HG02852 (cell line): ENCODE results near the gene TTC12.

Experiments used
- ATAC-seq: cut with Tn5 transposase; IDR thresholded peaks from one replicate; pipeline ENCODE4 v1.9.1; 2021; ENCODE audit warnings: mild to moderate bottlenecking, moderate library complexity; ENCODE audit not compliant: unreplicated experiment

Gene TTC12

DNA sequence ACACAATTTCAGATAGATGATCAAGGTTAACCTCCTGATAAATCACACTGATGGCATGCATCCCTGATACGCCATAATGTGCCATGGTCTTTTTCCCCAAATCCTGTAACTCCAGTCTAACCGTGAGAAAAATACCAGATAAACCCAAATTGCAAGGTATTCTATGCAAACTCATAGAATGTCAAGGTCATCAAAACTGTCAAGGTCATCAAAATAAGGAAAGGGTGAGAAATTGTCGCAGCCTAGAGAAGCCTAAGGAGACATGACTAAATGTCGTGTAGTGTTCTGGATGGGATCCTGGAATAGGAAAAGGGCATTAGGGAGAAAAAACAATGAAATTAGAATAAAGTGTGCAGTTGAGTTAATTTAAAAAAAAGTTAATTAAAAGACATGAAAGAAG is 4.7 kb downstream of the TTC12 start:
- no peak for ATAC-seq

DNA sequence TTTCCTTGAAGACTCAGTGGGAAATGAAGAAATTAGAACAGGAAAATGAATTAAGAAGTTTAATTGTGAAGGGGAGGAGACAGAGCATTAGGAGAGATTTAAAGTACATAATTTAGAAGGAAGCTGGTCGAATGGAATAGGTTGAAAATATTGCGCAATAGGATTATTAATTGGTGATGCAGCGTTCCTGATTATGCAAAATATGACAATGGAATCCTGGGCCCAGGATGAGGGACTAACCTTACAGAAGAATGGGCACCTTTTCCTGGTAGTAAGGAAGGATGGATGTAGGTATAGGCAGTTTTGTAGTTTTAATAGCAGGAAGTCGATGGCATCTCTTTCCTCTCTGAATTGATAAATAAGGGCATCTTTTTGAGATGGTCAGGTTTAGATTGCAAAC is 7.8 kb downstream of the TTC12 start:
- no peak for ATAC-seq

DNA sequence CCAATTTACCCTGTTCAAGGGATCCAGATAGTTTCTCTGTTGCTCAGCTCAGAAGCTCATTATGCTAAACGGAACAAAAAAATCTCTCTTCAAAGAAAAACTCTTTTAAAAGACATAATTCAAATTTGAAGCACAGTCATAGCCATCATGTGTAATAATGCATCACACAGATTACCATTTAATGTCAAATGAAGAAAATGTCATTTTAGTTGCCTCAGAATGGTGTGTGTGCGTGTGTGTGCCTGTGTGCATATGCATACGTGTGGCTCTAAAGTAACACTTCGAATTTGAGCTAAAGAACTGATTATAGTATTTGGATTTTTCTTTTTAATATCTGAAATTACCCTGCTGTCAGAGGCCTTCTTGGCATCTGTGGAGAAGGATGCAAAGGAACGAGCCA is 9.9 kb downstream of the TTC12 start:
- ATAC-seq = no peak

GRCh38 chr11:113329725-113330124 is 15.3 kb downstream of the TTC12 start:
- no peak for ATAC-seq

DNA sequence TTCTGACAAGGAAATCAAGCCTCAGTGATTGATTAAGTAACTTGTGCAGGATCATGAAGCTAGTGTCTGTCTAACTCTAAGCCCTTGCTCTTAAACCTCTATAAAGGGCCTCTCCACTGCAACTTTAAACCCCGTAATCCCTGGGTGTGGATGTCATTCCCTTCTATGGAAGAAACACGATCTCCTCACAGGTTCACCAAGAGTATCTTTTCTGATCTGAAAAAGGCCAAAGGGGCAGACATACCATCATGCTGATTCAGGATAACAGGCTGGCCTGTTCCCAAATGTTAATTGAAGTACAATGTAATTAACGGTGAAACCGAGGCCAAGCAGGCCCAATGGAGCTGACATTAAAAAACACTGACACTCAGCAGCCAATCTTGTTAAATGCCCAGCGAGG is 17.1 kb downstream of the TTC12 start:
- no peak for ATAC-seq

DNA sequence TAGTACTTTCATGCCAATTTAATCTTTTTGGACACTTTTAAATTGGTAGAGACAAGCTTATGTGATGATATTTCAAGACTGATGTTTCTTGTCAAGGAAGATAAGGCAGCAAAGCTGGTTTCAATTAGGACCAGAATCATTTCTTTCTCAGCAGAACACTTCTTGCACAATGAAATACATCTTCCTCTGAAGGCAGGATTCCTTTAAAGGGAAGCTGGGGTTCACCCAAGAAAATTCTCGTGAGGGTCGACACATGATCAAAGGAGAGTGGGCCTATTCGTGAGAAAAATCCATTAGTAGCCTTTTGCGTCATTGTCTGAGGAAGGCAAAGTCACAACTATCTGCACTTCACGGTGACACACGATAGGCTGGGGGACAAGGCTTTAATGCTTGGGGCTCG is 17.6 kb downstream of the TTC12 start:
- no peak for ATAC-seq

DNA sequence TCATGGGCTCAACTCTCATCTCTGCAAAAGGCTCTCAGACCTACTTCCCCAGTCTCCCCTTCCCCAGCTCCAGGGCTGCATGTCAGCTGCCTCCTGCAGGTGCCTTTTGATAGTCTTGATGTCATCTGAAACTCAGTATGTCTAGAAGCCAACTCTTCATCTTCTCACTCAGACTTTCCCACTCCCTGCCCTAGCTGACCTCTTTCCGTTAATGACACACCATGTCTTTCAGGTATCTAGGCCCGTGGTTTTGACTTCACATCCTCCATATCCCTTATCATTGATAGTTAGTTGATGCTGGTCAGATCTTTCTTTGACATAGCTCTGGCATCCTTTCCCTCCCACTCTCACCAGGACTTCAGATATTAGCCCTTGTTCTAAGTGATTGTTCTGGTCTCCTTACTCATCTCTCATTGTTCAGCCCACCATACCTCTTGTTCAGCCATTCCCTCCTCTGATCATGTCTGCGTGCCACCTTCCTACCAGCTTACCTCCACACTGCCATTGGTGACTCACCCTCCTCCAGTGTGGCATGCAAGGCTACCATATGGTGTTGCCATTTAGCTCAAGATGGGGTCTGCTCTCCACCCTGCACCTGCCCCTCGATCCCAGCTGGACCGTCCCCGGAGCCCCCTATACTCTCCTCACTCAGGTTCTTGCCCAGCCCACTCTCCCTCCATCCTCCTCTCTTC is 18.4 kb downstream of the TTC12 start:
- ATAC-seq = no peak

- peak; percentile 81 for ATAC-seq
Measured at GRCh38 chr11:113334183-113334582, 19.8 kb downstream of the TTC12 start.

GRCh38 chr11:113338730-113339129 is 24.3 kb downstream of the TTC12 start:
- ATAC-seq = no peak

- ATAC-seq = no peak
Measured at GRCh38 chr11:113339929-113340589, 25.7 kb downstream of the TTC12 start.

DNA sequence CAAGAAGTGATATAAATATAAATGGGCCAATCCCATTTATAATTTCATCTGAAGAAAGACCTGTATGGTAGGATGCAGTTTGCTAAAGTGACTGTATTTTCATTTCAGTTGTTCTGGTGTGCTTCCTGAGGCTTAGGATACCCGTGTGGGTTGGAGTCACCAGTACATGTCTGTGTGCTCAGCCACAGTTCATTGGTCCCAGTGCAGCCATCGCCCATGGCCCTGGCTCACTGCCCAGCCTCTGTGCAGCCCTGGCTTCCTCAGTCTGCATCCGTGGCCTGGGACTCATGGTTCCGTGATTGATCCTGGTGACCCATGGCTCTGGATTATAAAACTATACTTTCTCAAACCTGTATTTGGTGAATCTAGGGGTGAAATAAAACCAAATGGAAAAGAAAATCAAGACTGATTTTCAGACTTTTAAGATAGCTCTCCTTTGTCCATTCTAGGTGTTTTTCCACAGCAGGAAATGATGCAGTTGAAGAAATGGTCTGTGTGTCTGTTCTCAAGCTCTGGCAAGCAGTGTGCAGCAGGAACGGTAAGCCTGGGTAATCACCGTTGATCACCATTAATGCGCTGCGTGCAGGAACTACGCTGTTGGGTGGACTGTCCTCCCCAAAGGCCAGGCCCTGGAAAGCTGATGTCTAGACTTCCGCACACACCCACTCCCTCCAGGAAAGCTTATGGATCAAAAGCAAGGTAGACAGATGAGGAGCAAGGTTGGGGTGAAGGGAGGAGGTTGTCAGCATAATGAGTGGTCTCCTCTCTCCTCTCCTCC is 27.2 kb downstream of the TTC12 start:
- ATAC-seq = no peak

DNA sequence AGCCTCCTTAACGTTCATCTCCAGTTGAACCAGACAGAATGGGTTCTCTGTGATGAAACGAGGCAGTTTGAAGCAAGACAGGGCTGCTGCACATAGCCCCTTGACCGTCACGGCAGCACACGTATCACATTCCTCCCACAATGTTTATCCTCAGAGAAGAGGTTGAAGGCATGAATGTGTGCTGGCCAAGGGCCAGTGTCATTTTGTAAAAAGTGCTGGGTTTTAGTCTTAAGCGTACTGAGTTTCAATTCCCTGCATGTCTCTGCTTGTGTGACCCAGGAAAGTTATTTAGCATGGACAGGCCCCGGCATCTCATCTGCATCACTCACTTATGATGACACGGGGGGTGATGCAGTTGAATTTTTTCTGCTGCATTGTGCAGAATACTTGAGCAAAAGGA is 31.6 kb downstream of the TTC12 start:
- no peak for ATAC-seq

GRCh38 chr11:113349528-113349927 is 35.1 kb downstream of the TTC12 start:
- no peak for ATAC-seq

- no peak for ATAC-seq
Measured at GRCh38 chr11:113350336-113351067, 36.1 kb downstream of the TTC12 start.

DNA sequence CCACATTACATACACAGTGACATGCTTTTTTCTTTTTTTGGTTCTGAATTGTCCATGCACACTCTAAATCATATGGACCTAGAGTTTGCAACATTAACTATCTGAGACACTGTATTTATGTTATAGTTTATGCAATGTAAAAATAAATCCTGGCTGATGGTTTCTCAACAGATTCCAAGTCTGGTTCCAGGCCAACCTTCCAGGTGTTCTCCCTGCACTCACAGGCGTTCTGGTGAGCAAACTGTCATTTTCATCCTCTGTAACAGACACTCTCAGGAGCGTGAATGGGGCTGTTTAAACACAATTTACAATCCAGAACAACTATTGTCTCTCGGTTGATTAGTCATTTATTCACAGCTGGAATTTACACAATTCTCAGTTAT is 36.7 kb downstream of the TTC12 start:
- ATAC-seq = no peak

GRCh38 chr11:113351480-113351879 is 37.1 kb downstream of the TTC12 start:
- no peak for ATAC-seq

- ATAC-seq = no peak
Measured at GRCh38 chr11:113356203-113356602, 41.8 kb downstream of the TTC12 start.

DNA sequence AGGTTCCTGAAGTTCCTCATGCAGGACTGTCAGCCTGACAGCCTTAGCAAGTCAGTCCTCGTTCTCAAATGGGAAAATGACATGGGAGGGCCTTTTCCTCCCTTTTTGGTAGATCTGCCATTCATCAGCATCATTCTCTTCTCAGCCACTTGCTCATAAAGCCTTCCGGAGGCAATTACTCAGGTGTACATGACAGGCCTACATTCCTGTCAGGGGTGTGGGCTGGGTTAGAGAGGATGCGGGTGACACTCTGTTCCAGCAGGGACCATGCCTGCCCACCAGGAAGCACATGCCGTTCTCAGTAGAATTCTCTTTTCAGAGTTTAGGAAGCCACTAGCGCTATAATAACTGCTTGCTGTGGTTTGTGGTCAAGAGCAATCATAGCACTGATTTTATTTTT is 49.0 kb downstream of the TTC12 start:
- no peak for ATAC-seq

DNA sequence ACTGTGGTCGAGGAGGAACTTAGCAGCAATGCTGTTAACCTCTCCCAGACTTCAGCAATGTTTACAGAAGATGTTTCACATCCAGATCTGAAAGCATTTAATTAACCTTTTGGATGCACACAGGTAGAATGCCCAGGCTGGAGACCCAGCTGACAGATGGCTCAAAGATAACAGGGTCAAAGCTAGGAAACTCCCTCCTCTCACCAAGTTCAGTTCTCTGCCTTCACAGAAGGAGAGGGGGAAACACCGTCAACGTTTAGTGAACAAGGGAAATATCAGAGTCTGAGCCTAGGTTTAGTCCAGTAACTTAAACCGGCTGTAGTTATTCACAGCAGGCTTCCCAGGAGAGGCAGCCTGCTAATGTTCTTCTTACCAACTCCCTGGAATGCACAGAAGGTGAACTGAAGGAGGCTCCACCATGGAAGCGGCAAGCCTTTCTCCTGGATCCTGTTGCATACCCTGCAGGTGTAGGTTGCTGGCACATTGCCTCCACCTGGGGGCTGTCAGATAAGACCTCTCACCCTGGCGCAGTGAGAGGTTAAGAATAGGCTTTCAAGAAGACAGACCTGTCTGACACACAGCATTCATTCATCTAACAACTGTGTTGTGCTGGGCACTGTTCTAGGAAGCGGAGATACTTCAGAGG is 49.7 kb downstream of the TTC12 start:
- no peak for ATAC-seq

DNA sequence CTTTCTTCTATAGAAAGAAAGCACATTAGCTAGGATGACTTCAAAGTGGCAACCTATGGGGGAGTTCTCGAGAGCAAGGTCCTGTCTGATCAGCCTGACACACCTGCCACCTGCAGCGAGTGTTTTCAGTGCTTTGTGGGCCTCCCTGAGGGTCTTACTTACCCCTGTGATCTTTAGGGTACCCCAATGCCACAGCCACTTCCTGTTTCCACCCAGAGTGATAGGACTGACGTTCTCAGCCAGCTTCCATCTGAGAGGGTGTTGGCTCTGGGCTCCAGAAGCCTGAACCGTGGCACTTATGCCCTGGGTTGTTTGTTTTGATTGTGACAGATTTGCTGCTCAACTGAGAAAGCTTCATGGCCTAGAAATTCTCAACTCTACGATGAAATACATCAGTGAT is 51.5 kb downstream of the TTC12 start:
- ATAC-seq = no peak

DNA sequence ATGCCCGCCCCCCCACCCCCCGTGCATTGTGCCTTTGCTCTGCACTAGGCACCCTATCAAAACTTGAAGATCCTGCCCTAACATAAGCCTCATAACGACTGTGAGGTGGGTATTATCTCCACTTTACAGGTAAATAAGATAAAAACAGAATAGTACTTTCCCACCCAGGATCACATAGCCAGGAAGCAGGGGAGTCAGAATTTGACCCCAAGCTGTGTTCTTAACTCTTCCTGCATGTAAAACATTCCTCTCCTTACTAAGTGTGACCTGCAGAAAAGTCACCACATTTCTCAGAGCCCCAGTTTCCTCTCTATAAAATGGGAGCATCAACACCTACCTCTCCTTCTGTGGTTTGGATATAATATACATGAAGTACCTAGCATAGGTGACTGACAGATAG is 55.0 kb downstream of the TTC12 start:
- ATAC-seq = no peak
